GM21825 (cell line): Measurements from ENCODE around the gene MOXD1.
"Not testable (repeated sequence)": the region's sequence is repeated elsewhere in the genome, so short reads cannot be mapped to it uniquely, and the experiment has no call there.

Experiments
- ATAC-seq: cut with Tn5 transposase; IDR thresholded peaks from one replicate; pipeline ENCODE4 v1.9.1; 2021; ENCODE audit warnings: mild to moderate bottlenecking, moderate library complexity; ENCODE audit not compliant: unreplicated experiment

MOXD1 gene

GRCh38 chr6:132285004-132285780, 116.1 kb downstream of the MOXD1 start:
- no peak for ATAC-seq

GRCh38 chr6:132282696-132283095, 118.6 kb downstream of the MOXD1 start:
- ATAC-seq = no peak

GRCh38 chr6:132280436-132280835, 120.8 kb downstream of the MOXD1 start:
- no peak for ATAC-seq

GRCh38 chr6:132279592-132280139, 121.6 kb downstream of the MOXD1 start:
- ATAC-seq = peak; percentile 87

GRCh38 chr6:132275066-132275970, 126.0 kb downstream of the MOXD1 start:
- ATAC-seq = no peak

- ATAC-seq = no peak
Observed at GRCh38 chr6:132272776-132273175, 128.5 kb downstream of the MOXD1 start.

- no peak for ATAC-seq
Observed at GRCh38 chr6:132270726-132271402, 130.4 kb downstream of the MOXD1 start.

- ATAC-seq = not testable (repeated sequence)
Observed at GRCh38 chr6:132268666-132269065, 132.6 kb downstream of the MOXD1 start.

- ATAC-seq = peak; percentile 9
Observed at GRCh38 chr6:132268209-132268608, 133.1 kb downstream of the MOXD1 start.

- no peak for ATAC-seq
Observed at GRCh38 chr6:132265451-132266097, 135.7 kb downstream of the MOXD1 start.

GRCh38 chr6:132264021-132264500, 137.2 kb downstream of the MOXD1 start:
- no peak for ATAC-seq

GRCh38 chr6:132261354-132261753, 139.9 kb downstream of the MOXD1 start:
- ATAC-seq = no peak

GRCh38 chr6:132259070-132259469, 142.2 kb downstream of the MOXD1 start:
- ATAC-seq = no peak

- ATAC-seq = no peak
Observed at GRCh38 chr6:132257561-132257960, 143.7 kb downstream of the MOXD1 start.

GRCh38 chr6:132256457-132256856, 144.8 kb downstream of the MOXD1 start:
- no peak for ATAC-seq

GRCh38 chr6:132253906-132254305, 147.4 kb downstream of the MOXD1 start:
- ATAC-seq = no peak

GRCh38 chr6:132253211-132253610, 148.1 kb downstream of the MOXD1 start:
- ATAC-seq = no peak

- no peak for ATAC-seq
Observed at GRCh38 chr6:132252113-132252512, 149.2 kb downstream of the MOXD1 start.

GRCh38 chr6:132251711-132252110, 149.6 kb downstream of the MOXD1 start:
- ATAC-seq = no peak

GRCh38 chr6:132247381-132248159, 153.7 kb downstream of the MOXD1 start:
- no peak for ATAC-seq
